Stimulated activated effector memory CD8-positive, alpha-beta T cell treated with anti-CD3 and anti-CD28 coated beads, Interleukin-12 subunit alpha, Interleukin-12 subunit beta, amount 100 ng/mL, for 72 hours (primary cell): ENCODE results near the gene COL11A1.
A peak's percentile ranks its signal among the peaks of the same experiment; 100 is the strongest.

Experiments used
- ATAC-seq: fragments of 150-1000 bp; cut with Tn5 transposase; 2 replicates; pipeline ENCODE4 v1.10.0; 2021
- DNase-seq, 2 donors: peaks; one replicate each; pipeline ENCODE4 v3.0.0; 2021 to 2022; ENCODE audit warnings: low spot score in 2 of 2
- H3K27ac Mint-ChIP-seq: one replicate; pipeline ENCODE4 v1.8.0; 2022; ENCODE audit warnings: mild to moderate bottlenecking, mixed read lengths
- H3K36me3 Mint-ChIP-seq: one replicate; pipeline ENCODE4 v1.8.0; 2022; ENCODE audit warnings: mild to moderate bottlenecking, mixed read lengths
- H3K4me1 Mint-ChIP-seq: one replicate; pipeline ENCODE4 v1.8.0; 2022; ENCODE audit warnings: mixed read lengths
- H3K4me3 Mint-ChIP-seq: one replicate; pipeline ENCODE4 v1.8.0; 2022; ENCODE audit warnings: mild to moderate bottlenecking, mixed read lengths
- H3K9me3 Mint-ChIP-seq: one replicate; pipeline ENCODE4 v1.8.0; 2022; ENCODE audit warnings: mixed read lengths

COL11A1 gene

GRCh38 chr1:102896771-102897170, 211.6 kb downstream of the COL11A1 start:
- DNase-seq: no peak

GRCh38 chr1:102896286-102896685, 212.0 kb downstream of the COL11A1 start:
- Mint-ChIP-seq H3K27ac (no peak overlapping the region), H3K4me1 (no peaks in the 10 kb centered on the region), H3K4me3 (no peak overlapping the region), H3K9me3 (peaks cover 1% of the 10 kb centered on the region), H3K36me3 (no peaks in the 10 kb centered on the region)
- ATAC-seq (no peak), DNase-seq (no peak)

More at GRCh38 chr1:102896771-102897170, 211.6 kb downstream of the COL11A1 start:
- Mint-ChIP-seq H3K4me3 (no peak overlapping the region), H3K4me1 (no peaks in the 10 kb centered on the region), H3K36me3 (no peaks in the 10 kb centered on the region), H3K9me3 (peaks cover 3% of the 10 kb centered on the region), H3K27ac (no peak overlapping the region)
- ATAC-seq: no peak

- Mint-ChIP-seq H3K9me3 (no peaks in the 10 kb centered on the region), H3K4me3 (no peak overlapping the region), H3K27ac (no peak overlapping the region), H3K4me1 (no peaks in the 10 kb centered on the region), H3K36me3 (no peaks in the 10 kb centered on the region)
- DNase-seq (no peak), ATAC-seq (no peak)
Measured at GRCh38 chr1:102891868-102892625, 216.3 kb downstream of the COL11A1 start.

DNA sequence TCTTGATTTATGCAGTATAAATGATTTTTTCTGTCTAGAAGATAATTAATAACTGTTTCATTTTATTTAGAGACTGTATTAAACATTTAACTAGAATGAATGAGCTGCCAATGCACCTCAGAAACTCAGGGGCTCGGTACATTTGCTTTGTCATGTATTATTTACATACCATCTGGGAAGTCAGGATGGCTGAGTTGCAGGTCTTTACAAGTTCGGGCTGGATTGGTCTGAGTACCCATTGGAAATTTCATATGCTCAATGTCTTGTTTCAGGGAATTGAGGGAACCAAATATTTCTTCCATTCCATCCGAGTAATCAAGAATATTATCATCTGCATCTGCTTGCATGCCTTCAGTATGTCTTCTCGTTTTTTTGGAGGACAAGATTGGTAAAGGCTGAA, 221.7 kb downstream of the COL11A1 start:
- ATAC-seq: no peak
- no peak for DNase-seq
- no peaks in the 10 kb centered on the region for H3K36me3 Mint-ChIP-seq
- H3K27ac Mint-ChIP-seq: no peak overlapping the region
- H3K4me1 Mint-ChIP-seq: no peaks in the 10 kb centered on the region
- no peaks in the 10 kb centered on the region for H3K9me3 Mint-ChIP-seq
- no peak overlapping the region for H3K4me3 Mint-ChIP-seq

DNA sequence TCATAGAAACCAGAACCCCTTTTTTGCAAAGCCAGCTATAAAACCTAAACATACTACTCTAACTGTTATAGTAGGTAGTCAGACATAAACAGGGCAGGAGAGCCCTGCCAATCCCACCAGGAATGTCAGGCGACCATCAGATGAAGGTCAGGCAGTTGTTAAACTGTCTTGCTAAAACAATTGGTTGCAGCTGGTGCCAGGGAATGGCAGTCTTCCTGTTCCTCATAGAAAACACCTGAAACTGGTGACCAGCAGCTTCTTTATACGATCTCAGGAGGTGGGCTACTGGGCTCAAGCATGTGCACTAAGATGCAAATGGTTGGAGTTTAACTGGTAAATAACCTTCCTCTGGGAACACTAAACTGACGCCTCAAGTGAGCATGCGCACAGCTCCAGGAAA, 224.1 kb downstream of the COL11A1 start:
- H3K9me3 Mint-ChIP-seq: no peaks in the 10 kb centered on the region
- no peaks in the 10 kb centered on the region for H3K36me3 Mint-ChIP-seq
- ATAC-seq: no peak
- no peak overlapping the region for H3K4me3 Mint-ChIP-seq
- no peak for DNase-seq
- no peaks in the 10 kb centered on the region for H3K4me1 Mint-ChIP-seq
- no peak overlapping the region for H3K27ac Mint-ChIP-seq

- Mint-ChIP-seq H3K27ac (no peak overlapping the region), H3K36me3 (no peaks in the 10 kb centered on the region), H3K4me3 (no peak overlapping the region), H3K4me1 (no peaks in the 10 kb centered on the region), H3K9me3 (no peaks in the 10 kb centered on the region)
- DNase-seq (no peak), ATAC-seq (no peak)
Measured at GRCh38 chr1:102879439-102879993, 228.8 kb downstream of the COL11A1 start.

GRCh38 chr1:102875756-102876155, 232.6 kb downstream of the COL11A1 start:
- Mint-ChIP-seq H3K9me3 (peaks cover 3% of the 10 kb centered on the region), H3K4me3 (no peak overlapping the region), H3K4me1 (no peaks in the 10 kb centered on the region), H3K27ac (no peak overlapping the region), H3K36me3 (no peaks in the 10 kb centered on the region)
- ATAC-seq: no peak
- DNase-seq: no peak

- H3K4me1 Mint-ChIP-seq: no peaks in the 10 kb centered on the region
- ATAC-seq: no peak
- no peaks in the 10 kb centered on the region for H3K36me3 Mint-ChIP-seq
- H3K4me3 Mint-ChIP-seq: no peak overlapping the region
- H3K9me3 Mint-ChIP-seq: peaks cover 8% of the 10 kb centered on the region
- DNase-seq: no peak
- H3K27ac Mint-ChIP-seq: no peak overlapping the region
Measured at GRCh38 chr1:102872526-102872925, 235.8 kb downstream of the COL11A1 start.

- no peak overlapping the region for H3K27ac Mint-ChIP-seq
- H3K4me1 Mint-ChIP-seq: no peaks in the 10 kb centered on the region
- peaks cover 12% of the 10 kb centered on the region for H3K9me3 Mint-ChIP-seq
- no peak overlapping the region for H3K4me3 Mint-ChIP-seq
- ATAC-seq: no peak
- H3K36me3 Mint-ChIP-seq: no peaks in the 10 kb centered on the region
- DNase-seq: no peak
Measured at GRCh38 chr1:102872097-102872496, 236.2 kb downstream of the COL11A1 start.

GRCh38 chr1:102863704-102864103, 244.6 kb downstream of the COL11A1 start:
- no peak for ATAC-seq
- Mint-ChIP-seq H3K4me1 (no peaks in the 10 kb centered on the region), H3K4me3 (no peak overlapping the region), H3K36me3 (no peaks in the 10 kb centered on the region), H3K27ac (no peak overlapping the region), H3K9me3 (peaks cover 30% of the 10 kb centered on the region)
- DNase-seq: no peak

GRCh38 chr1:102861247-102861646, 247.1 kb downstream of the COL11A1 start:
- Mint-ChIP-seq H3K36me3 (no peaks in the 10 kb centered on the region), H3K4me3 (no peak overlapping the region), H3K9me3 (peaks cover 28% of the 10 kb centered on the region), H3K27ac (no peak overlapping the region), H3K4me1 (no peaks in the 10 kb centered on the region)
- DNase-seq (no peak), ATAC-seq (no peak)

GRCh38 chr1:102858695-102859094, 249.6 kb downstream of the COL11A1 start:
- H3K9me3 Mint-ChIP-seq: peaks cover 25% of the 10 kb centered on the region
- DNase-seq: no peak
- no peaks in the 10 kb centered on the region for H3K4me1 Mint-ChIP-seq
- H3K27ac Mint-ChIP-seq: no peak overlapping the region
- H3K4me3 Mint-ChIP-seq: no peak overlapping the region
- H3K36me3 Mint-ChIP-seq: no peaks in the 10 kb centered on the region
- no peak for ATAC-seq

DNA sequence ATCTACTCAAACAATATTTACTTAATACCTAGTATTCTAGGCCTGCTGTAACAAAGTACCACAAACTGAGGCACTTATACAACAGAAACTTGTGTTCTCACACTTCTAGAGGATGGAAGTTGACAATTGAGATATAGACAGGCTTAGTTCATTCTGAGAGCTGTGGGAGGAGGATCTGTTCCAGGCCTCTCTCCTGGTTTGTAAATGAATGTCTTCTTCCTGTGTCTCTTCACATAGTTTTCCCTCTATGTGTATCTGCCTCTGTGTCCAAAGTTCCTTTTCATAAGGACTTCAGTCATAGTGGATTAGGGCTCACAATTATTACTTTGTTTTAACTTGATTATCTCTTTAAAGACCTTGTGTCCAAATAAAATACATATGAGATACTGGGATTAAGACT, 251.1 kb downstream of the COL11A1 start:
- no peaks in the 10 kb centered on the region for H3K4me1 Mint-ChIP-seq
- peaks cover 27% of the 10 kb centered on the region for H3K9me3 Mint-ChIP-seq
- no peak overlapping the region for H3K4me3 Mint-ChIP-seq
- no peak for DNase-seq
- no peak for ATAC-seq
- H3K27ac Mint-ChIP-seq: no peak overlapping the region
- no peaks in the 10 kb centered on the region for H3K36me3 Mint-ChIP-seq

DNA sequence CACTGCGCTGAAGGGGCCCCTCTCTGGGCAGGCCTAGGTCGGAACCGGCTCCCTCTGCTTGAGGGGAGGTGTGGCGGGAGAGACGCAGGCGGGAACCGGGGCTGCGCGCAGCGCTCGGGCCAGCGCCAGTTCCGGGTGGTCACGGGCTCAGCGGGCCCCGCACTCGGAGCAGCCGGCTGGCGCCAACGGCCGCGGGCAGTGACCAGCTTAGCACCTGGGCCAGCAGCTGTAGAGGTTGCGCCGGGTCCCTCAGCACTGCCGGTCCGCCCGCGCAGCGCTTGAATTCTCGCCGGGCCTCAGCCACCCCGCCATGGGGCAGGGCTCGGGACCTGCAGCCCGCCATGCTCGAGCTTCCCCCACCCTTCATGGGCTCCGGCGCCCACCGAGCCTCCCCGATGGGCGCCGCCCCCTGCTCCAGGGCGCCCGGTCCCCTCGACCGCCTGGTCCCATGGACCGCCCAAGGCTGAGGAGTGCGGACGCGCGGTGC, 254.6 kb downstream of the COL11A1 start:
- Mint-ChIP-seq H3K4me3 (no peak overlapping the region), H3K9me3 (peaks cover 16% of the 10 kb centered on the region), H3K36me3 (no peaks in the 10 kb centered on the region), H3K27ac (no peak overlapping the region), H3K4me1 (no peaks in the 10 kb centered on the region)
- ATAC-seq (peak; percentile 31), DNase-seq (no peak)

- no peak overlapping the region for H3K27ac Mint-ChIP-seq
- no peak for DNase-seq
- ATAC-seq: no peak
- H3K4me1 Mint-ChIP-seq: no peaks in the 10 kb centered on the region
- no peaks in the 10 kb centered on the region for H3K36me3 Mint-ChIP-seq
- no peak overlapping the region for H3K4me3 Mint-ChIP-seq
- peaks cover 16% of the 10 kb centered on the region for H3K9me3 Mint-ChIP-seq
Measured at GRCh38 chr1:102853136-102853535, 255.2 kb downstream of the COL11A1 start.

DNA sequence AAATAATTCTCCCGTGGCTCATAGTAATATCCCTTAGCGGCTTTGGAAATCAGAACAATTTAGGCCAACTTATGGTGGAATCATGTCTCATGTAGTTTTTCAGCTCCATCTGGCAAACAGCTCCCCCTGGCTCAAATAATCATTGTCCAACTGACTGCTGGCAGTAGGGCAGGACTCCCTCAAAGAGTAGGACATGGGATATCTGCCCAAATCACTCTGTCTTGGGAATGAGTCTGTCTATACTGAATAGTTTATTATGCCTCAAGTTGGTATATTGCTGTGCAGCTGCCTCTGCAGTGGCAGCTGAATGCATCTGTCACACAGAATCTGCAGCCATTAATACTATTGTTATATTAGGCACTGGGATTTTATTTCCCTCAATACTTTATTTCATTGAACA, 255.7 kb downstream of the COL11A1 start:
- peaks cover 16% of the 10 kb centered on the region for H3K9me3 Mint-ChIP-seq

More for the DNA sequence above, 255.7 kb downstream of the COL11A1 start:
- no peak for DNase-seq
- H3K4me1 Mint-ChIP-seq: no peaks in the 10 kb centered on the region
- no peak overlapping the region for H3K4me3 Mint-ChIP-seq
- H3K27ac Mint-ChIP-seq: no peak overlapping the region
- no peak for ATAC-seq
- H3K36me3 Mint-ChIP-seq: no peaks in the 10 kb centered on the region
